Breast epithelium (tissue), 3 donors: ENCODE data around the gene CCL7.

Experiments
- POLR2A ChIP-seq: fragments of 450-650 bp; IDR thresholded peaks from one replicate; pipeline ENCODE4 v1.6.1; 2016; ENCODE audit warnings: antibody characterized with exemption, mild to moderate bottlenecking, moderate library complexity
- POLR2AphosphoS5 ChIP-seq, 3 donors: sonication (generic); formaldehyde crosslinking; IDR thresholded peaks; one replicate each; pipeline ENCODE4 v1.6.1; 2017; ENCODE audit warnings: antibody characterized with exemption in 3 of 3
- TF ChIP-seq, protein P1 (sequence below), 3 donors: fragments of 450-650 bp; IDR thresholded peaks; one replicate each; pipeline ENCODE4 v1.5.1; 2016 to 2017; ENCODE audit warnings: antibody characterized with exemption in 3 of 3, mild to moderate bottlenecking in 3 of 3, moderate library complexity in 3 of 3

DNA sequence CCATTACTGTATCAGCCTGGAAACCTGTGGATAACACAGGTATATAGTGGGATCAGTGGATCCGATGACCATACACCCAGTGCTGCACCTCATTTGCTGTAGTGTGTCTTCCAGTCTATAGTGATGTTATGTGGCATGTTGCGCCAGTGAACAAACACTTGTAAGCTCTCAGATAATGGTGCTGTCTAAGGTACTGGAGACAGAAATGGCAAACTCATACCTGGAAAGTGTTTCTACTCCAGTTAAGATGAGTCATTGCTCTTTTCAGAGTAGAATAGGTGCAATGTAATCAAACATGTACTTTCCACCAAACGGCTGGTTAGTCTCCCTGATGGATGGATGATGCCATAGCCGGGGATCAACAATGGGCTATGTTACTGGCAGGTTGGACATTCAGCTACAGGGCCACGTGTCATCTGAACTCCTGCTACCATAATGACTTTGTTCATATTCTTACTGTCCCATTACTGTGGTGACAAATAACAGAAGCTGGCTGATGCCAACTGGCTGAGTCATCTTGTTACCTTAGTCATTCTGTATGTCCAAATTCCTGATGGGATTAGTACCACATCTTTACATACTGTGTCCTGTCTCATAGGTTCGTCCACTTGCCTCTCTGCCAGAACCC, 21.8 kb downstream of the CCL7 start:
- TF ChIP-seq, protein P1, sequence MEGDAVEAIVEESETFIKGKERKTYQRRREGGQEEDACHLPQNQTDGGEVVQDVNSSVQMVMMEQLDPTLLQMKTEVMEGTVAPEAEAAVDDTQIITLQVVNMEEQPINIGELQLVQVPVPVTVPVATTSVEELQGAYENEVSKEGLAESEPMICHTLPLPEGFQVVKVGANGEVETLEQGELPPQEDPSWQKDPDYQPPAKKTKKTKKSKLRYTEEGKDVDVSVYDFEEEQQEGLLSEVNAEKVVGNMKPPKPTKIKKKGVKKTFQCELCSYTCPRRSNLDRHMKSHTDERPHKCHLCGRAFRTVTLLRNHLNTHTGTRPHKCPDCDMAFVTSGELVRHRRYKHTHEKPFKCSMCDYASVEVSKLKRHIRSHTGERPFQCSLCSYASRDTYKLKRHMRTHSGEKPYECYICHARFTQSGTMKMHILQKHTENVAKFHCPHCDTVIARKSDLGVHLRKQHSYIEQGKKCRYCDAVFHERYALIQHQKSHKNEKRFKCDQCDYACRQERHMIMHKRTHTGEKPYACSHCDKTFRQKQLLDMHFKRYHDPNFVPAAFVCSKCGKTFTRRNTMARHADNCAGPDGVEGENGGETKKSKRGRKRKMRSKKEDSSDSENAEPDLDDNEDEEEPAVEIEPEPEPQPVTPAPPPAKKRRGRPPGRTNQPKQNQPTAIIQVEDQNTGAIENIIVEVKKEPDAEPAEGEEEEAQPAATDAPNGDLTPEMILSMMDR (IDR thresholded peaks at IDR 0.05): no peak
- no peak for TF ChIP-seq POLR2A
- no peak for TF ChIP-seq POLR2AphosphoS5 (IDR thresholded peaks at IDR 0.05)
